GM13976 (cell line): ENCODE measurements around the gene DACH2.

Source experiments
- DNase-seq: peaks from one replicate; pipeline ENCODE4 v3.0.0; 2012; ENCODE audit warnings: low spot score
- CTCF ChIP-seq: IDR thresholded peaks from 2 replicates; pipeline ENCODE4 v1.5.1; 2012; ENCODE audit warnings: borderline replicate concordance, mild to moderate bottlenecking; ENCODE audit not compliant: insufficient read depth; ENCODE audit errors: extremely low read depth, missing control alignments, control extremely low read depth
- in situ Hi-C: fragments of 300-500 bp; cut with MboI; formaldehyde crosslinking; loops from one replicate; pipeline ENCODE4 v1.12.0; 2022; ENCODE audit warnings: low sequenced_read_pairs, mixed read lengths, inconsistent platforms; ENCODE audit not compliant: unreplicated experiment

DACH2 gene

DNA sequence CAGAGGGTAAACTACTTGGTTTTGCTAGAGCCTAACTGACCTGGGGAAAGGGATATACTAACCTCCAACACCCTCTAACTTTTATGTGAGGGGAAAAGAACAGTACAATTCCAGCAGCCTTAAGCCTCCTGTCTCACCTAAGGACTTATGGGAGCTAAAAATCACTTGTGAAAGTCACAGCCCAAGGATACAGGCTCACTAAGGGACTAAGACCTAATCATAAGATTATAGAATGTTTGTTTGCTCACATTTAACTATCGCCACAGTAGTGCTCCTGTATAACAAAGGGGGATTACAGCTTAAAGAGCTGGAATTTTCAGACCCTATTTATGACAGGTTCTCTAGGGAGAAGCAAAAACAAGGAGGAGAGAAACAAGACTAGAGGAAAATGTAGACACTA lies 548.7 kb downstream of the DACH2 start:
- in situ Hi-C loops = no loop called here
- no peak for DNase-seq
- TF ChIP-seq CTCF = no peak

DNA sequence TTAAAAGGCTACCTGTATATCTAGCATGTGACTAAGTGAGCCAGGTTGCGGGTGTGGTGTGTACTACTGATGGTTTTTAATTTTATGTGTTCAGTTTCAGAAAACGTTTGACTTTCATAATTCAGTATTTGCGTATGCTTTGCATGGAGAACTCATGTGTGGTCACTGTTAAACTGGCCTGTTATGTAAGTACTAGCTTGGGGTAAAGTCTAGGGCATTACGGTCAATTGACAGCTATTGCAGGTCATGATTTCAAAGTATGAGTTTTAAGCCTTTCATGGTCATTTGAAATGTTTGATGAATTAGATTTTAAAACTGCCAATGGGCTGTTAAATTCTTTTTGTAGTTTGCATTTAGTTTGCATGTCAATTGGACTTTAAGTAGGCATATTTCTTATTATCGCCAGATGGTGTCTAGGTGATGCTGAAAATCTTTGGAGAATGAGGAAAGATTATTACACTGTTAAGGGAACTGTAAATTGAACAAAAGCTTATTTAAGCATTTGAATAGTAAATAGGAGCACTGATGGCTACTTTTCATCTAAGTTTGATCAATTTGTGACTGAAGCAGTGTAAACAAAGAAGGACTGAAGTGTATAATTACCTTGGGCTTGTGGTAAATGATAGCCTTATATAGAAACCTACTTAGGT lies 563.4 kb downstream of the DACH2 start:
- in situ Hi-C loops = no loop called here
- TF ChIP-seq CTCF = no peak
- DNase-seq = no peak

- in situ Hi-C loops = no loop called here
- no peak for DNase-seq
Observed at GRCh38 chrX:86714441-86714840, 566.2 kb downstream of the DACH2 start.

DNA sequence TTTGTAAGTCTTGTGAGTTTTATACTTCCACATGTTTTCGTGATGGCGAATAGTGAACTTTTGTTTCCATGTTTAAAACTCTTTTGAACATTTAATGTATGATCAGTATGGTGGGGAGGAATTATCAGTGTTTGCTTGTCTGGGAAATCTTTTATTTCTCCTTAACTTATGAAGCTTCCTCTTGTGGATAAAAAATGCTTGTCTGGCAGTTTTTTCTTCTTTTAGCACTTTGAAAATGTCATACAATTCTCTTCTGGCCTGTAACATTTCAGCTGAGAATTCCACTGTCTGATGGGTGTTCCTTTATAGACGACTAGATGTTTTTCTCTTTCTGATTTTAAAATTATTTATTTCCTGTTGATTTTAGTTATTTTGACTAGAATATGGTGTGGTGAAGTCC lies 576.0 kb downstream of the DACH2 start:
- in situ Hi-C loops = no loop called here
- no peak for DNase-seq
- TF ChIP-seq CTCF = no peak

More at GRCh38 chrX:86714441-86714840, 566.2 kb downstream of the DACH2 start:
- TF ChIP-seq CTCF = no peak

- TF ChIP-seq CTCF = no peak
- in situ Hi-C loops = no loop called here
- DNase-seq = no peak
Observed at GRCh38 chrX:86747091-86747490, 598.8 kb downstream of the DACH2 start.

DNA sequence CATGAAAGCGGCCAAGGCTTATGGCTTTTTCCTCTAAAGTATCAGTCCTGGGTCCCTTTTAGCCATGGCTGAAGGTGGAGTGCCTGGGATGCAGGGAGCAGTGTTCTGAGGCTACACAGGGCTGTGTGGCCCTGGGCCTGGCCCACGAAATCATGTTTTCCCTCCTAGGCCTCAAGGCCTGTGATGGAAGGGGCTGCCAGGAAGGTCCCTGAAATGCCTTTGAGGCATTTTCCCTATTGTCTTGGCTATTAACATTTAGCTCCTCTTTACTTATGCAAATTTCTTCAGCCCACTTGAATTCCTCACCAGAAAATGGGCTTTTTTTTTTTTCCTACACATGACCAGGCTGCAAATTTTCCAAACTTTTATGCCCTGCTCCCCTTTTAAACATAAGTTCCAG lies 657.0 kb downstream of the DACH2 start:
- in situ Hi-C loops = no loop called here
- no peak for DNase-seq

More for the DNA sequence above, 657.0 kb downstream of the DACH2 start:
- TF ChIP-seq CTCF = no peak
